ENCODE measurements around the gene IL31RA.
A peak's percentile ranks its signal among the peaks of the same experiment; 100 is the strongest.
"Not testable (repeated sequence)": the region's sequence is repeated elsewhere in the genome, so short reads cannot be mapped to it uniquely, and the experiment has no call there.

The IL31RA gene

DNA sequence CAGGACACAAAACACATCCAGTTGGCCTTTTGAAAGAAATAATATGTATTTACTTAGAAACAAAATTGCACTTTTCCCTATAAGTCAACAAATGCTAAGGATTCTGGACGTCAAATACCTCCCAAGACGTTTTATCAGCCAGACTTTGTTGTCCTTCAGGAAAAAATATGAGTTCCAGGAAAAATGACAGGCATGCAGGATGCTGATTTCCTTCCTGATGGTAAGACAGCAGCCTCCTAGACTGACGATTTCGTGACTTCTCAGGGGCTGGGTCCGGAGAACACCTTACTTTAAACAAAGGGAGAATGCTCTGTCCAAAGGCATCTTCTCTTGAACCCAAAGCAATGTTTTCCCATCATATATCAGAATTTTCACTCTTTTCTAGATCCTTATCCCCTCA lies 74.6 kb downstream of the IL31RA start:
- no peak for DNase-seq (ENCODE audit: low spot score)

DNA sequence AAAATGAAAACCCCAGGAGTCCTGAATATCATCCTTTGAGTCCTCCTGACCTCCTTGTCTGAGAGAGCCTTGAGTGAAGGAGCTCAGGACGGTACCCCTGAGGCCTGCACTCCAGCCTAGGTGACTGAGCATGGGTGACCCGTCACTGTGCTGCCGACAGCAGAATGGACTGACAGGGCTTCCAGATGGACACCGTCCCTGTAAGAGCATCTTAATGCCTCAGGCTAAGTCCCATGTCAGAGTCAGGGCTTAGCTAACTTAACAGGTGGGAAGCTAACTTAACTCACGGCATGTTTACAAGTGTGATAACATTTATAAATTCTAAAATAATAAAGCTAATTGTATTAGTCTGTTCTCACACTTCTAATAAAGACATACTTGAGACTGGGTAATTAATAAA lies 75.3 kb downstream of the IL31RA start:
- no peak for DNase-seq (ENCODE audit: low spot score)

DNA sequence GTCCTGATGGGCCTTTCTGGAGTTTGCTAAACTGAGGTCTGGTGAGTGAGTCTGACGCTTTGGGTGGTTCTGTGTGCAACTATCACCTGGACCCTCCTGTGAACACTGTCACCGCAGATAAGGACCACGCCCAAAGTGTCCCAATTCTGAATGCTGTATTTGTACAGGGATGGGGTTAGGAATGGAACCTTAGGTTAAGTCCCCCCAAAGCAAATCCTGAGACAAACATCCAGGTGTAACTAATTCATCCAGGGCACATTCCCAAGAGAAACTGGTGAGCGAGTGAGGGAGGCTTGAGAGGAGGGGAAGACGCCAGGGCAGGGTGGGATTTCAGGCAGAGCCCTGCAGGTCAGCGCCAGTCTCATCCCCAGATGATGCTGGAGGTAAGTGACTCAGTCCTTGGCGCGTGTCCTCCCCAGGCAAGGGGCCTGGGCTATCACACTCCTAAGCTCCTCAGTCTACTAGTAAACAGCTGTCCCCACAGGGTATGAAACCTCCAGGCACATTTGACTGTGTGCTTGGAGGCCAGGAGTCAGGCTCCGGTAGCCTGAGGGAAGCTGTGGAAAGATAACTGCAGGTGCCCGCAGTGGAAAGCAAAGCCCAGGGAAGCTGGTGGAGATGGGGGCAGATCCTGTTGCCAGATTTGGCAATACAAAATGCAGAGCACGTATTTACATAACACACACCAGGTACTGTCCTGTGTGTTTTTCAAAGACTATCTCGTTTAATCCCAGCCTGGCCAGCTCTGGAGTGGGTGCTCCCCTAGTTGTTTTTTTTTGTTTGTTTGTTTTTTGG lies 76.9 kb downstream of the IL31RA start:
- DNase-seq (ENCODE audit: low spot score), result no peak

DNA sequence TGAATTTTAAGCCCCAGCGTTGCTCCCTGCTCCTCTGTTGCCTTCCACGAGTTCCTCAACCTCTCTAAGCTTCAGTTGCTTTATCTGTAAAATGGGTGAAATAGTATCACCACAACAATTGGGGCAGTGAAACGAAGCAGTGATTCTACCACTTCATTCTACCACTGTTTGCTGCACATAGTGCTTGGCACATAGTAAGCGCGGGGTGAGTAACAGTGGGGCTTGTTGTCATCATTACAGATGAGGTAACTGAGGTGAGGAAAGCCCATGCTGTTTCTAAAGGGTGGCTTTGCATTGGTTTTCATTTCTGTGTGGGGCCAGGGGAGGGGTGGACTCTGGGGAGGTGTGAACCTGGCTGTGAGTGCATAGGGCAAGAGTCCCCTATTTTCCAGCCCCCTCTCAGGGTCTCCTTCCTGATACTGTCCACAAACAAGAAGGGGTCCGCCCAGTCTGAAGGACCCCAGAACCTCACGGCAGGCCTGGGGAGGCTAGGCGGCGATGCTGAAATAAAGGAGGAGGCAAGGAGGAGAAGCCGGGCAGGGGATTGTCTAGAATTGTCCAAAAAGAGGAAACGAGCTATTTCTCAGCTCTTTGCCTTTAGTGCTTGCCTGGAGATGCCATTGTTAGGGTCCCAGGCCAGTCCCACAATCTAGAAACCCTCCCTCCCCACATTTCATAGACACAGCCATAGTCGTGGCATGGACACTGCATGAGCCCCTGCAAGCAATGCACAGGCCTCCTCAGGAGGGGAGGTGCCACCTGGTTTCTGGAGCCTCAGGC lies 78.1 kb downstream of the IL31RA start:
- no peak for DNase-seq (ENCODE audit: low spot score)

DNA sequence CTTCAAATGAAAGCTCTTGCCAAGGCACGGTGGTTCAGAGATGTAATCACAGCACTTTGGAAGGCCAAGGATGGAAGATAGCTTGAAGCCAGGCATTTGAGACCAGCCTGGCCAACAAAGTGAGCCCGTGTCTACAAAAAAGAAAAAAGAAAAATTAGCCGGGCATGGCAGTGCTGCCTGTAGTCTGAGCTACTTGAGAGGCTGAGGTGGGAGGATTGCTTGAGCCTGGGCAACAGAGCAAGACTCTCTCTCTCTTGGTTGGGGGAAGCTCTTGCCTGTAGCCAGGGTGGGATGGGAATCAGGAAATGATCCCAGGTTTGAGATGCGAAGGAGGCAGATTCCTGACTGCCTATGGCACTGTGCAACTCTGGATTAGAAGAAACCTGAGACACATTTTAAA lies 81.5 kb downstream of the IL31RA start:
- no peak for DNase-seq (ENCODE audit: low spot score)

DNA sequence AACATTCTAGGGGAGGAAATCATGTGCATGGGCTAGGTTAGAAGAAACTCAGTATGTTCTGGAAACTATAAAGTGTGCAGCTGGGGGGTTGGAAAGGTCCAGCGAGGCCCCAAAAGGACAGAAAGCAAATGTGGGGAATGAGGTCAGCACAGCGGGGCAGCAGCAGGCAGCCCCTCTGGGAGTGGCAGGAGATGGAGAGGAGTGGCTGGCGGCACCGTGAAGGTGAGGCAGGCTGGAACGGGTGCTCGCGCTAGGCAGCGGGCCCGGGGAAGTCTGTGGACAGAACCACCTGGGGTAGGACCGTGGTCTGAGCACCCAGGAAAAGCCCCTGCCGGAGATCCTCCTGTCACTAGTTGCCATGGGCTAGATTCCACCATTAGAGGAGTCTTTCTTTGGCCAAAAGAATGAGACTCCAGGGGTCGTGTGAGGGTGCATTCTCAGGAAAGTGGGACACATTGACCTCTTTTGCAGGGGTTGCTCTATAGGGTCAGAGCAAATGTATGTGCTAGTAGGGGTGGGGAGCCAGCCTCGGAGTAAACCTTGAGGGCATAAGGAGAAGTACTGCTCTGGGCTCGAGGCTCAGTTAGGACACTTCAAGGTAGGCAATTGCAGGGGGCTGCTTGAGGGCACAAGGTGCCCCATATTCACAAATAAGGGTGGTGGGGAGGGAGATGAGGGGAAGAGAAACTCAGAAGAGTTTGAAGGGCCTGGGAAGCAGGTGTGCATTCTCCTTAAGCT lies 82.4 kb downstream of the IL31RA start:
- no peak for DNase-seq (ENCODE audit: low spot score)

DNA sequence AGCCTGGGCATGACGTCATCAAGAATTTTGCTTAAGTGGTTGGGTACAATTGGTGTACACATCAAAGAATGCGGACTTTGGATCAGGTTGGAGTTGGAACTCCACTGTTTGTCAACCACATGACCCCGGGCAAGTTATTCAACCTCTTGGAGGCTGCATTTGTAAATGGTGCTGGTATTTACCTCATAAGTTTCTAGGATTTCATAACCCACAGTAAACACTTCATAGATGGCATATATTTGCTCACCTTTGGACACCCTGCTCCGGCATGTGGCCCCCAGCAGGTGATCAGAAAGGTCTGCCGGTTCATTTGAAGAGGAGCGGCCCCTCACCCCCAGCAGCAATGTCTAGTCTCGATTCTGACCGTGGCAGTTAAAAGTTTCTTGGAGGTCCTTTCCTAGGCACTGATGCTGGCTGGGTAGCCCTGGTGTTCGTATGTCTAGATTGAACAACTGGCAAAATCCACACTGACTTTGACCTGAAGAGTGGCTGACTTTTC lies 83.0 kb downstream of the IL31RA start:
- DNase-seq (ENCODE audit: low spot score), result no peak

DNA sequence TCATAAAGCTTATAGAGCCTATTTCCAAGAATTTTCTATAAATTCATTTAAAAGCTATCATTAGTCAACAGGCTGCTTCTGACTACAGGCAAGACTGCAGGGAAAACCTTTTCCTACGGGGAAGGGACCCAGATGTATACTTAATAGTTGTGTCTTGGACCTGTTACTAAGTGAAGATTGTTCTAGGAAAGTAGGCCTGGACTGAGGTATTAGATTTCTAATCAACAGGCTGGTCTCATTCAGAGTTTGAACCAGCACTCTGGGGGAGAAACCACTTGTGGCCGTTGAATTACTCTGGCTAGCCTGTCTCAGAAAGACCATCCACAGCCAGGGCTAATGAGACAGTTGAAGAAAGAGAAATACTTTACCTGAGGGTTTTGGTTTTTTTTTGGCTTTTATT lies 83.6 kb downstream of the IL31RA start:
- DNase-seq (ENCODE audit: low spot score), result no peak

DNA sequence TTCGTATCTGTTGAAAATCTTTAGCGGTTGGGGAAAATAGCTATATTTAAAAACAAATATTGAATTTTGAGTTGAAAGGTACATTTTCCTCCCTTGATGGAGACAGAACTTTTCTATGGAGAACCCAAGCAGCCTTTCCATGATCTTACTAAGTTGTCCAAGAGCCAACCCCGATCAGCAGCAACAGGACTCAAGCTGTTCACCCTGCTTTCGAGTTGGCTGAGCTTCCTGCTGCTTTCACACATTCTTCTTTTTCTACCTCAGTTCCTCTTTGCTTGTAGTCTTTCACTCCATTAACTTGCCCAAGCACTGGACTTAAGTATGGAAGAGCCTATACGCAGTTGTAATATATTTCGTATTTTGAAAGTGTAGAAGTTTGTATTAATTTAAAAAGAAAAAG lies 84.2 kb downstream of the IL31RA start:
- peak; percentile 20 for DNase-seq (ENCODE audit: low spot score)

DNA sequence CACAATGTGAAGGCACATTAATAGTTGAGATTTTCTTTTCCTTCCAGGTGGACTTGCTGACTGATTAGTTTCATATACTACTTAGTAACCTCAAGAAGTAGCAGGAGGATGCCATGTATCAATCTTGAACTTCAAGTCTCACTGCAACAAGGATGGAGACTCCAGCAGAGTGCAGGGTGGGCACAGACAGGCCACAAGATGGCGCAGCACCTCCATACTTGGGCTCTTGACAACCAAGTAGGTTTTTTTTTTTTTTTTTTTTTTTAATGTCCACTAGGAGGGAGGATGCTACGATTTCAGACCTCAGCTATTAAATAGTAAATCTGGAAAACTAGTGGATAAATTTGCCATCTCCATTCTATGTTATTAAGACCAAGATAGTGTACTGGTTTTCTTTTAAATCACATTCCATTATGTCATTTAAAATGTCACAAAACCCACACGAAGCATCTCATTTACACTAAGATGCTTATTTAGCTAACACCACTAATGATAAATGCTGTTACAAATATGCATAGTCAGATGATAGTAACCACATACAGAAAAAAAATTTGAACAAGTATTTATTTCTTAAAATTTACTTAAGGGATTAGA lies 85.0 kb downstream of the IL31RA start:
- DNase-seq (ENCODE audit: low spot score), result peak; percentile 85

DNA sequence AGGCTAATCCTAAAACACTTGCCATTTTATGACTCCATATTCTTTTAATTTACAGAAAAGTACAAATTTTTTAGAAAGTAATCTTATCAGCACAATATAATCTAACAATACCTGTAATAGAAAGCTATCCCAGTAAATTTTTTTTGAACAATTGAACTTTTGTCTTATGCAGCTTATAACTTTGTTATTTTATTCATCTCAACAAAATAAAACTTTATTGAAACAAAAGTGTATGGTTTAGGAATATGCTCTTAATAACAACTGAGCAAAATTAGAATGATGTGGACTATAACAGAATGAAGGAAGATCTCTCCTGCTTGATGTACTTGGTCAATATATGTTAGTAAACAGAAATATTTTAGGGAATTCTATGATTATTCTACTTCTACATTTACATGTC lies 86.4 kb downstream of the IL31RA start:
- DNase-seq (ENCODE audit: low spot score), result not testable (repeated sequence)

DNA sequence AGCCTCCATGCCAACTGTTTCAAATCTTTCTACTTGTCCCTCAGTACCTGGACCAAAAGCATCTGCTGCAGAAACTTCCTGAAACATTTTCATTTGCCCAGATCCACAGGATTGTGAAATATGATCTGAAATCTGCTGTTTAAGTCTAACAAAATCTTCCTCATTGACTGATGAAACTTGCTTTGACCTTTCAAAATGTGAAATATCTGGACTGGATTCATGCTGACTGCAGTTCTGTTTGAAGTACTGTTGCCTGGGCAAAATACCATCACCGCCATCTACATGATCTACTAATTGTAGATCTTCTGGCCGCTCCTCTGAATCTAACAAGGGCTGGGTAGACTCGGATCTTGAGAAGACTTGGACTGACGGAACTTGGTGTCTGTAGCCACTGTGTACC lies 90.0 kb downstream of the IL31RA start:
- DNase-seq (ENCODE audit: low spot score), result not testable (repeated sequence)

DNA sequence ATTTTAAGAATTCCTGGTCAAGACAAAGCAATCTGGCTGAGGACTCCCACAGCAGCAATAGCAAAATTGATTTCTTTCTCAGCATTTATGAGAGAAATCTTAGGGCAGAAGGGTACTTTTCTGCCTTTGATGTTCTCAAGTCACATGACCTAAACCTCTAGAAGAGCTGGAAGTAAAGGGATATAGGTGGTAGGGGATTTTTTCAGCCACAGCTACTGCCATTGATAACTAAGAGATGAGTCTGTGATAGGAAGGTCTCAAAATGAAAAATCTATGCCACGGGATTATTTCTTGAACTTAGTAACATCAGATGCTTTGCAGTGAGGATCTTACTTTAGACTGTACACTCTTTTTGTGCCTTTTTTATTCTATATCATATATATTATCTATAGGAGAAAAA lies 108.1 kb downstream of the IL31RA start:
- no peak for DNase-seq (ENCODE audit: low spot score)

DNA sequence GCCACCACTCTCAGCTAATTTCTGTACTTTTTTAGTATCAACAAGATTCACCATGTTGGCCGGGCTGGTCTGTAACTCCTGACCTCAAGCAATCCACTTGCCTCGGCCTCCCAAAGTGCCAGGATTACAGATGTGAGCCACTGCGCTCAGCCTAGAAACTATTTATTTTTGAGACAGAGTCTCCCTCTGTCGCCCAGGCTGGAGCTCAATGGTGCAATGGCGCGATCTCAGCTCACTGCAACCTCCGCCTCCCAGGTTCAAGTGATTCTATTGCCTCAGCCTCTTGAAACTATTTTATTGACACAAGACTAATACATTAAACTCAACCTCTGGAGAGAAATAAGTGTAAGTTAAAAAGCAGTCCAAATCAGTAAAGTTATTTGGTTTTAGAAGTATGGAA lies 109.6 kb downstream of the IL31RA start:
- no peak for DNase-seq (ENCODE audit: low spot score)

DNA sequence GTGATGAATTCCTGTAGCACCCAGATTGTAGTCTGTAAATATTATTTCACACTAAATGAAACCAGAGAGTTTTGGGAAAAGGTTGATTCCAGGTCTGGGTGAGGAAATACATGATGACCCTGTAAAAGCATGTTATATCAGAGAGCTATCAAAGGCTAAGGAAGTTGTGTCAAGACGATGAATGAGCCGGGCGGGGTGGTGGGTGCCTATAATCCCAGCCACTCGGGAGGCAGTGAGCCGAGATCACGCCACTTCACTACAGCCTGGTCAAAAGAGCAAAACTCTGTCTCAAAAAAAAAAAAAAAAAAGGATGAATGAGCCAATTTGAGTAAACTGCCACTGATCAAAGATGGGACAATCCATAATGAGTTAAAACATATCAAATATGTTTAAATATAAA lies 114.4 kb downstream of the IL31RA start:
- DNase-seq (ENCODE audit: low spot score), result no peak

DNA sequence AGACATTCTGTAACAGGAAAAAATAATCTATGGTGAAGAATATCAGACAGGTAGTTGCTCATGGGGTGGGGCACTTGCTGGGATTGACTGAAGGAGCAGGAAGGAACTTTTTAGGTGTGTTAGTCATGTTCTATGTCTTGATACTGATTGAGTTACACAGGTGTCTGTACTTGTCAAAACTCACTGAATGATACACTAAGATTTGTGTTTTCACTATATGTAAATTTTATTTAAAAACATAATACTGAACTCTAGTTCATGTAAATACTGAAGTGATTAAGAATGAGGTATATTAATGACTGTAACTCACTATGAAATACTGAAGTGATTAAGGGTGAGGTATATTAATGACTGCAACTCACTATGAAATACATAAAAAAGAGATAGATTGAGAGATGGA lies 115.1 kb downstream of the IL31RA start:
- DNase-seq (ENCODE audit: low spot score), result no peak

DNA sequence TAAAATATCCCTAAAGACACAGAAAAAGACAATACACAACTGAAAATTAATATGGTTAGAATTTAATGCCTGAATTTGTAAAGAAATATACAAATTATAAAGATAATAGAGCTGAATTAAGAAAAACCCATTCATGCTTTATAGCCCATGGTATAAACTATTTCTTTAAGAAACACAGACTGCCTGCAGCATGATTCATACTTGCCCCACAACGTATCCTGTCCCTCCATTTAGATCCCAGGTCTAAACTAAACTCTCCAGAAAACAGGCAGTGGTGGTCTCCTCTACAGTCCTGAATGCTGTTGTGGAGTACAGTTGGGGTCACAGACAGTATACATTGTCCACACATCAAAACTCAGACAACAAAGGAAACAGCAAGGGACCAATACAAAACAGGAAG lies 118.8 kb downstream of the IL31RA start:
- DNase-seq (ENCODE audit: low spot score), result no peak
